WTC11 (cell line): ENCODE measurements around the gene COPE.

ENCODE experiments used
- ATF3 ChIP-seq: sonication (generic); formaldehyde crosslinking; conservative IDR thresholded peaks from 2 replicates; pipeline ENCODE4 v1.8.1; 2022; ENCODE audit warnings: mild to moderate bottlenecking, missing genetic modification reagents
- CREM ChIP-seq: sonication (generic); formaldehyde crosslinking; IDR thresholded peaks from 2 replicates; pipeline ENCODE4 v1.8.1; 2022; ENCODE audit warnings: mild to moderate bottlenecking, missing genetic modification reagents, moderate library complexity
- FOXJ3 ChIP-seq: sonication (generic); formaldehyde crosslinking; IDR thresholded peaks from 2 replicates; pipeline ENCODE4 v1.9.0; 2021; ENCODE audit warnings: missing genetic modification reagents, mild to moderate bottlenecking, borderline replicate concordance
- MLX ChIP-seq: sonication (generic); formaldehyde crosslinking; IDR thresholded peaks from 2 replicates; pipeline ENCODE4 v1.8.1; 2023; ENCODE audit warnings: mild to moderate bottlenecking, missing genetic modification reagents, moderate library complexity
- TF ChIP-seq, protein P1 (sequence below): fragments of 200-600 bp; IDR thresholded peaks from 2 replicates; pipeline ENCODE4 v1.8.0; 2022; ENCODE audit warnings: antibody characterized with exemption
- TF ChIP-seq, protein P2 (sequence below): sonication (generic); formaldehyde crosslinking; IDR thresholded peaks from 2 replicates; pipeline ENCODE4 v1.8.1; 2023; ENCODE audit warnings: mild to moderate bottlenecking, missing genetic modification reagents

DNA sequence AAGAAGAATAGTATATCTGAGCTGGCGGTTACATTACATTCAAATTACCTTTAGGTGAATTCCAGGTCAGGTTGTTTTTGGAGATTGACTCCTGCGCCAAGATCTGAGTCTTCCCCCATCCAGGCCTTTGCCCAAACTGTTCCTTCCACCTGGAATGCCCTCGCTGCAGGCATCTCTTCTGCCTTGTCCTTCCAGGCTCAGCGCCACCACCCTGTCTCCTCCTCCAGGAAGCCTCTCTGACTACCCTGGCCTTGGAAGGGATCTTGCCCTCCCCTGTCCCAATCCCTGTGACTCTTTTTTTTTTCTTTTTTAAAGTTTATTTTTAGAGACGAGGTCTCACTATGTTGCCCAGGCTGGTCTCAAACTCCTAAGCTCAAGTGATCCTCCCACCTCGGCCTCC is 23.5 kb upstream of the COPE start:
- TF ChIP-seq, protein P1, sequence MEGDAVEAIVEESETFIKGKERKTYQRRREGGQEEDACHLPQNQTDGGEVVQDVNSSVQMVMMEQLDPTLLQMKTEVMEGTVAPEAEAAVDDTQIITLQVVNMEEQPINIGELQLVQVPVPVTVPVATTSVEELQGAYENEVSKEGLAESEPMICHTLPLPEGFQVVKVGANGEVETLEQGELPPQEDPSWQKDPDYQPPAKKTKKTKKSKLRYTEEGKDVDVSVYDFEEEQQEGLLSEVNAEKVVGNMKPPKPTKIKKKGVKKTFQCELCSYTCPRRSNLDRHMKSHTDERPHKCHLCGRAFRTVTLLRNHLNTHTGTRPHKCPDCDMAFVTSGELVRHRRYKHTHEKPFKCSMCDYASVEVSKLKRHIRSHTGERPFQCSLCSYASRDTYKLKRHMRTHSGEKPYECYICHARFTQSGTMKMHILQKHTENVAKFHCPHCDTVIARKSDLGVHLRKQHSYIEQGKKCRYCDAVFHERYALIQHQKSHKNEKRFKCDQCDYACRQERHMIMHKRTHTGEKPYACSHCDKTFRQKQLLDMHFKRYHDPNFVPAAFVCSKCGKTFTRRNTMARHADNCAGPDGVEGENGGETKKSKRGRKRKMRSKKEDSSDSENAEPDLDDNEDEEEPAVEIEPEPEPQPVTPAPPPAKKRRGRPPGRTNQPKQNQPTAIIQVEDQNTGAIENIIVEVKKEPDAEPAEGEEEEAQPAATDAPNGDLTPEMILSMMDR, result no peak
- TF ChIP-seq FOXJ3 (CRISPR knock-in tag), result no peak
- TF ChIP-seq CREM (CRISPR knock-in tag), result no peak
- TF ChIP-seq MLX, result no peak
- TF ChIP-seq ATF3 (CRISPR knock-in tag), result no peak
- TF ChIP-seq, protein P2, sequence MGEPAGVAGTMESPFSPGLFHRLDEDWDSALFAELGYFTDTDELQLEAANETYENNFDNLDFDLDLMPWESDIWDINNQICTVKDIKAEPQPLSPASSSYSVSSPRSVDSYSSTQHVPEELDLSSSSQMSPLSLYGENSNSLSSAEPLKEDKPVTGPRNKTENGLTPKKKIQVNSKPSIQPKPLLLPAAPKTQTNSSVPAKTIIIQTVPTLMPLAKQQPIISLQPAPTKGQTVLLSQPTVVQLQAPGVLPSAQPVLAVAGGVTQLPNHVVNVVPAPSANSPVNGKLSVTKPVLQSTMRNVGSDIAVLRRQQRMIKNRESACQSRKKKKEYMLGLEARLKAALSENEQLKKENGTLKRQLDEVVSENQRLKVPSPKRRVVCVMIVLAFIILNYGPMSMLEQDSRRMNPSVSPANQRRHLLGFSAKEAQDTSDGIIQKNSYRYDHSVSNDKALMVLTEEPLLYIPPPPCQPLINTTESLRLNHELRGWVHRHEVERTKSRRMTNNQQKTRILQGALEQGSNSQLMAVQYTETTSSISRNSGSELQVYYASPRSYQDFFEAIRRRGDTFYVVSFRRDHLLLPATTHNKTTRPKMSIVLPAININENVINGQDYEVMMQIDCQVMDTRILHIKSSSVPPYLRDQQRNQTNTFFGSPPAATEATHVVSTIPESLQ (CRISPR knock-in tag), result no peak
